ENCODE results near the gene CERS1. TPM values are rescaled to one million over a fixed set of nuclear protein-coding genes. Genes with fewer than 3 reads are reported as not detected.
A peak's percentile ranks its signal among the peaks of the same experiment; 100 is the strongest.

CERS1 gene
- total and polyA plus RNA-seq, 9 donors: 0.36 to 2.6 (median 1.2) TPM

- no peaks in the 10 kb centered on the region for H3K27me3 ChIP-seq
- no peaks in the 10 kb centered on the region for H3K4me1 ChIP-seq (ENCODE audit: insufficient read depth)
- no peaks in the 10 kb centered on the region for H3K9me3 ChIP-seq
- H3K27ac ChIP-seq: no peak overlapping the region
- no peak for DNase-seq
- no peak overlapping the region for H3K4me3 ChIP-seq
- intact Hi-C loops (cut with DNase I): no loop called here
- H3K36me3 ChIP-seq: no peaks in the 10 kb centered on the region
- 91 to 93% (median 92%) methylated on average over 7 of the region's 7 CpGs for WGBS, 3 donors
- TF ChIP-seq EP300 (IDR thresholded peaks at IDR 0.05): no peak
- TF ChIP-seq POLR2A (IDR thresholded peaks at IDR 0.05): no peak
- no peak for TF ChIP-seq CTCF (IDR thresholded peaks at IDR 0.05)
Measured at GRCh38 chr19:18881491-18881890, 14.5 kb downstream of the CERS1 start.

- H3K4me1 ChIP-seq (ENCODE audit: insufficient read depth): no peaks in the 10 kb centered on the region
- no peaks in the 10 kb centered on the region for H3K36me3 ChIP-seq
- intact Hi-C loops (cut with DNase I): no loop called here
- WGBS, 3 donors: 70 to 75% (median 73%) methylated on average over 13 of the region's 13 CpGs
- H3K27ac ChIP-seq: no peak overlapping the region
- DNase-seq: peak in 1 of 5 donors; percentile 24
- no peaks in the 10 kb centered on the region for H3K27me3 ChIP-seq
- no peak overlapping the region for H3K4me3 ChIP-seq
- H3K9me3 ChIP-seq: no peaks in the 10 kb centered on the region
- TF ChIP-seq CTCF (IDR thresholded peaks at IDR 0.05): no peak
- TF ChIP-seq POLR2A (IDR thresholded peaks at IDR 0.05): no peak
- TF ChIP-seq EP300 (IDR thresholded peaks at IDR 0.05): no peak
Measured at GRCh38 chr19:18879579-18880373, 16.2 kb downstream of the CERS1 start.

GRCh38 chr19:18878858-18879578, 16.9 kb downstream of the CERS1 start:
- no peak overlapping the region for H3K27ac ChIP-seq
- no peak for TF ChIP-seq POLR2A (IDR thresholded peaks at IDR 0.05)
- no peak for TF ChIP-seq EP300 (IDR thresholded peaks at IDR 0.05)
- TF ChIP-seq CTCF (IDR thresholded peaks at IDR 0.05): no peak
- intact Hi-C loops (cut with DNase I): no loop called here

GRCh38 chr19:18878058-18878797, 17.7 kb downstream of the CERS1 start:
- WGBS, 3 donors: 86 to 92% (median 87%) methylated on average over 25 of the region's 25 CpGs

More at GRCh38 chr19:18878858-18879578, 16.9 kb downstream of the CERS1 start:
- no peaks in the 10 kb centered on the region for H3K36me3 ChIP-seq
- 87 to 90% (median 87%) methylated on average over 34 of the region's 34 CpGs for WGBS, 3 donors
- no peaks in the 10 kb centered on the region for H3K4me1 ChIP-seq (ENCODE audit: insufficient read depth)
- H3K9me3 ChIP-seq: no peaks in the 10 kb centered on the region
- H3K4me3 ChIP-seq: no peak overlapping the region
- peak in 2 of 5 donors; percentile 16 to 22 for DNase-seq
- no peaks in the 10 kb centered on the region for H3K27me3 ChIP-seq

More at GRCh38 chr19:18878058-18878797, 17.7 kb downstream of the CERS1 start:
- intact Hi-C loops (cut with DNase I): no loop called here
- no peak overlapping the region for H3K4me3 ChIP-seq
- H3K27me3 ChIP-seq: no peaks in the 10 kb centered on the region
- H3K9me3 ChIP-seq: no peaks in the 10 kb centered on the region
- no peak for TF ChIP-seq POLR2A (IDR thresholded peaks at IDR 0.05)
- no peaks in the 10 kb centered on the region for H3K4me1 ChIP-seq (ENCODE audit: insufficient read depth)
- peak in 2 of 5 donors; percentile 17 to 22 for DNase-seq
- H3K27ac ChIP-seq: no peak overlapping the region
- H3K36me3 ChIP-seq: no peaks in the 10 kb centered on the region

Data from ovary (tissue), 9 donors.